ENCODE results near the gene ANK3.

DNA sequence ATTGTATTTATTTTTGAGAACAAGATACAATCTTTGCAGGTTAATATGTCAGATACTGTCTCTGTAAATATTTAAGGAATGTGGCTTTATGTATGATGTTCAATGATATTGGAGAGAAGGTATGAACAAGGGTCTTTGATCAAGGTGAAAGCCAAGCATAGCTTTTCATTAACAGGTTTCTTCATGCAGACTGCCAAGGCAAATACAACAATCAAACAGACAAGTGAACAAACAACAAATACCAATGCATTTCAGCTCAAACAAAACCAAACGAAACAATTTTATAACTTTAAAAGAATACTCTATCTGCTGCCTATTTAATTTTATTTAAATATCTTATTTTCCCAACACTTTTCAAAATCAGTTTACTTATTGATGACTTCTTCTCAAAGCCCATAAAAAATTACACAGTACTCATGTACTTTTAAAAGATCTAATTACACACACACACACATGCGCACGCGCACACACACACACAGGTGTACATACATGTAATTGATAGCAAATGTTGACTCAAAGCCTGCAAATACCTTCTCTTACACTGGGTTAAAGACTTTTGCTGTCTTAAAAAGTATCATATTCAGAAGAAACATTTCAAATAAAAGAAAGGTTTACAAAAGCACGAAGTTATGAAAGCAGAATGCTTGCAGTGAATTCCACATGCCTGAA is 282.2 kb downstream of the ANK3 start:
- TF ChIP-seq, protein P1, sequence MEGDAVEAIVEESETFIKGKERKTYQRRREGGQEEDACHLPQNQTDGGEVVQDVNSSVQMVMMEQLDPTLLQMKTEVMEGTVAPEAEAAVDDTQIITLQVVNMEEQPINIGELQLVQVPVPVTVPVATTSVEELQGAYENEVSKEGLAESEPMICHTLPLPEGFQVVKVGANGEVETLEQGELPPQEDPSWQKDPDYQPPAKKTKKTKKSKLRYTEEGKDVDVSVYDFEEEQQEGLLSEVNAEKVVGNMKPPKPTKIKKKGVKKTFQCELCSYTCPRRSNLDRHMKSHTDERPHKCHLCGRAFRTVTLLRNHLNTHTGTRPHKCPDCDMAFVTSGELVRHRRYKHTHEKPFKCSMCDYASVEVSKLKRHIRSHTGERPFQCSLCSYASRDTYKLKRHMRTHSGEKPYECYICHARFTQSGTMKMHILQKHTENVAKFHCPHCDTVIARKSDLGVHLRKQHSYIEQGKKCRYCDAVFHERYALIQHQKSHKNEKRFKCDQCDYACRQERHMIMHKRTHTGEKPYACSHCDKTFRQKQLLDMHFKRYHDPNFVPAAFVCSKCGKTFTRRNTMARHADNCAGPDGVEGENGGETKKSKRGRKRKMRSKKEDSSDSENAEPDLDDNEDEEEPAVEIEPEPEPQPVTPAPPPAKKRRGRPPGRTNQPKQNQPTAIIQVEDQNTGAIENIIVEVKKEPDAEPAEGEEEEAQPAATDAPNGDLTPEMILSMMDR (IDR thresholded peaks at IDR 0.05 in 8 of 11, conservative IDR thresholded peaks at IDR 0.05 in 3 of 11): no peak
- TF ChIP-seq POLR2AphosphoS5 (IDR thresholded peaks at IDR 0.05) (no peak), POLR2A (IDR thresholded peaks at IDR 0.05) (no peak)

Measured in spleen (tissue), 7 donors.